Measurements from ENCODE around the gene SHISAL2A. TPM values are rescaled to one million over a fixed set of nuclear protein-coding genes. Genes with fewer than 3 reads are reported as not detected.
"Not testable (repeated sequence)": the region's sequence is repeated elsewhere in the genome, so short reads cannot be mapped to it uniquely, and the experiment has no call there.

Gene SHISAL2A
- total RNA-seq, 1 experiment from 2014 or later = 0.90 TPM

- Histone ChIP-seq H3T11ph (ENCODE audit: low read length) (no peak overlapping the region), H3K23ac (ENCODE audit: insufficient read length, low read depth, low read length) (no peak overlapping the region), H3K9ac (ENCODE audit: extremely low read depth, insufficient read length, low read length) (no peak overlapping the region), H2BK12ac (ENCODE audit: insufficient read length, low read depth, low read length) (no peak overlapping the region), H2BK5ac (ENCODE audit: insufficient read length, low read length) (no peak overlapping the region), H2BK120ac (ENCODE audit: low read depth, low read length, poor library complexity, severe bottlenecking) (no peak overlapping the region), H3K18ac (ENCODE audit: insufficient read length, low read depth, low read length) (no peak overlapping the region), H2BK20ac (ENCODE audit: low read depth, low read length, poor library complexity, severe bottlenecking) (no peak overlapping the region), H3K56ac (ENCODE audit: insufficient read length, low read depth, low read length) (no peak overlapping the region), H3K4ac (ENCODE audit: low read depth, low read length) (no peak overlapping the region), H3K79me2 (ENCODE audit: insufficient read depth, low read length) (peaks cover 15% of the 10 kb centered on the region; the same call in 1 of the 2 replicates), H3K9me3 (ENCODE audit: control insufficient read depth, low read depth, low read length) (no peaks in the 10 kb centered on the region), H3K4me2 (ENCODE audit: insufficient read depth, insufficient read length, low read length) (no peak overlapping the region), H4K91ac (ENCODE audit: insufficient read length, low read depth, low read length) (no peak overlapping the region), H3K14ac (ENCODE audit: insufficient read depth, low read length) (no peak overlapping the region), H2BK15ac (ENCODE audit: low read depth, low read length) (no peak overlapping the region), H3K23me2 (ENCODE audit: insufficient read length, low read depth, low read length, poor library complexity, severe bottlenecking) (peaks cover under 1% of the 10 kb centered on the region), H3K4me1 (ENCODE audit: insufficient read depth, low read length) (no peaks in the 10 kb centered on the region), H3K79me1 (ENCODE audit: insufficient read depth, low read depth, low read length, poor library complexity, severe bottlenecking) (peaks cover 5% of the 10 kb centered on the region), H2AK5ac (ENCODE audit: insufficient read length, low read length) (no peak overlapping the region), H2AFZ (ENCODE audit: low read length) (no peak overlapping the region), H3K27ac (ENCODE audit: insufficient read length, low read depth, low read length) (no peak overlapping the region), H4K20me1 (ENCODE audit: control insufficient read depth, insufficient read depth, insufficient read length) (no peaks in the 10 kb centered on the region), H4K8ac (replicated peaks; ENCODE audit: insufficient read length, low read depth, low read length) (no peak overlapping the region), H4K5ac (ENCODE audit: insufficient read length, low read depth, low read length) (no peak overlapping the region), H3K27me3 (ENCODE audit: insufficient read depth, low read length) (no peaks in the 10 kb centered on the region)
- WGBS (ENCODE audit: extremely low coverage, insufficient read length, low lambda C conversion rate) = no CpG with 5 or more reads among the region's 4 CpGs
- Mint-ChIP-seq H3K9me3 (no peaks in the 10 kb centered on the region), H3K4me3 (no peak overlapping the region), H3K4me1 (peaks cover 7 to 8% of the 10 kb centered on the region in 2 experiments), H3K36me3 (ENCODE audit: insufficient read depth in 1 of 3, low read depth in 3 of 3) (peaks cover 28 to 71% (median 68%) of the 10 kb centered on the region in 3 experiments), H3K27me3 (ENCODE audit: low read depth) (no peaks in the 10 kb centered on the region), H3K27ac (no peak overlapping the region)
- TF ChIP-seq, protein P1, sequence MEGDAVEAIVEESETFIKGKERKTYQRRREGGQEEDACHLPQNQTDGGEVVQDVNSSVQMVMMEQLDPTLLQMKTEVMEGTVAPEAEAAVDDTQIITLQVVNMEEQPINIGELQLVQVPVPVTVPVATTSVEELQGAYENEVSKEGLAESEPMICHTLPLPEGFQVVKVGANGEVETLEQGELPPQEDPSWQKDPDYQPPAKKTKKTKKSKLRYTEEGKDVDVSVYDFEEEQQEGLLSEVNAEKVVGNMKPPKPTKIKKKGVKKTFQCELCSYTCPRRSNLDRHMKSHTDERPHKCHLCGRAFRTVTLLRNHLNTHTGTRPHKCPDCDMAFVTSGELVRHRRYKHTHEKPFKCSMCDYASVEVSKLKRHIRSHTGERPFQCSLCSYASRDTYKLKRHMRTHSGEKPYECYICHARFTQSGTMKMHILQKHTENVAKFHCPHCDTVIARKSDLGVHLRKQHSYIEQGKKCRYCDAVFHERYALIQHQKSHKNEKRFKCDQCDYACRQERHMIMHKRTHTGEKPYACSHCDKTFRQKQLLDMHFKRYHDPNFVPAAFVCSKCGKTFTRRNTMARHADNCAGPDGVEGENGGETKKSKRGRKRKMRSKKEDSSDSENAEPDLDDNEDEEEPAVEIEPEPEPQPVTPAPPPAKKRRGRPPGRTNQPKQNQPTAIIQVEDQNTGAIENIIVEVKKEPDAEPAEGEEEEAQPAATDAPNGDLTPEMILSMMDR (conservative IDR thresholded peaks at IDR 0.05) = no peak
- DNase-seq = no peak
Measured at GRCh38 chr1:52692697-52693096, 59.7 kb downstream of the SHISAL2A start.

DNA sequence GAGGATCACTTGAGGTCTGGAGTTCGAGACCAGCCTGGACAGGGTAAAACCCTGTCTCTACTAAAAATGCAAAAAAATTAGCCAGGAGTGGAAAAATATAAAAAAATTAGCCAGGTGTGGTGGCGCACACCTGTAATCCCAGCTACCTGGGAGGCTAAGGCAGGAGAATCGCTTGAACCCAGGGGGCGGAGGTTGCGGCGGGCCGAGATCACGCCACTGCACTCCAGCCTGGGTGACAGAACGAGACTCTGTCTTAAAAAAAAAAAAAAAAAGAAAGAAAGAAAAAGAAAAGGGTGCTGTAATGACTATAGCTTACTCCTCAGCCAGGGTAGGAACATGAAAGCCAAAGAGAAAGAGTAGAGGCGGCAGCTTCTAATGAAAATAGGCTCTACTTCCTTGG is 60.4 kb downstream of the SHISAL2A start:
- not testable (repeated sequence) for H2BK5ac ChIP-seq (ENCODE audit: insufficient read length, low read length); H3T11ph ChIP-seq (ENCODE audit: low read length); H3K9me3 ChIP-seq (ENCODE audit: control insufficient read depth, low read depth, low read length); H3K4me3 Mint-ChIP-seq; H2BK15ac ChIP-seq (ENCODE audit: low read depth, low read length); H3K27me3 ChIP-seq (ENCODE audit: insufficient read depth, low read length); H4K20me1 ChIP-seq (ENCODE audit: control insufficient read depth, insufficient read depth, insufficient read length); H3K23ac ChIP-seq (ENCODE audit: insufficient read length, low read depth, low read length); H3K14ac ChIP-seq (ENCODE audit: insufficient read depth, low read length); H2AK5ac ChIP-seq (ENCODE audit: insufficient read length, low read length); H2BK20ac ChIP-seq (ENCODE audit: low read depth, low read length, poor library complexity, severe bottlenecking); H3K4me2 ChIP-seq (ENCODE audit: insufficient read depth, insufficient read length, low read length); H3K9me3 Mint-ChIP-seq; H3K4me1 ChIP-seq (ENCODE audit: insufficient read depth, low read length); H3K27ac ChIP-seq (ENCODE audit: insufficient read length, low read depth, low read length); H3K79me1 ChIP-seq (ENCODE audit: insufficient read depth, low read depth, low read length, poor library complexity, severe bottlenecking); H3K4ac ChIP-seq (ENCODE audit: low read depth, low read length); H4K8ac ChIP-seq (replicated peaks; ENCODE audit: insufficient read length, low read depth, low read length); H4K5ac ChIP-seq (ENCODE audit: insufficient read length, low read depth, low read length); H4K91ac ChIP-seq (ENCODE audit: insufficient read length, low read depth, low read length); H2BK12ac ChIP-seq (ENCODE audit: insufficient read length, low read depth, low read length); H3K9ac ChIP-seq (ENCODE audit: extremely low read depth, insufficient read length, low read length); H3K27me3 Mint-ChIP-seq (ENCODE audit: low read depth); H2AFZ ChIP-seq (ENCODE audit: low read length); H3K27ac Mint-ChIP-seq; H3K23me2 ChIP-seq (ENCODE audit: insufficient read length, low read depth, low read length, poor library complexity, severe bottlenecking); H3K56ac ChIP-seq (ENCODE audit: insufficient read length, low read depth, low read length); DNase-seq; H3K18ac ChIP-seq (ENCODE audit: insufficient read length, low read depth, low read length); H2BK120ac ChIP-seq (ENCODE audit: low read depth, low read length, poor library complexity, severe bottlenecking)
- no CpG with 5 or more reads among the region's 10 CpGs for WGBS (ENCODE audit: extremely low coverage, insufficient read length, low lambda C conversion rate)
- peaks cover 15% of the 10 kb centered on the region; the same call in 1 of the 2 replicates for H3K79me2 ChIP-seq (ENCODE audit: insufficient read depth, low read length)
- Mint-ChIP-seq H3K4me1 (peaks cover 8 to 11% of the 10 kb centered on the region in 2 experiments), H3K36me3 (ENCODE audit: insufficient read depth in 1 of 3, low read depth in 3 of 3) (peaks cover 24 to 68% (median 63%) of the 10 kb centered on the region in 3 experiments)

Measured in H9 (cell line).